Endothelial cell of umbilical vein (primary cell): ENCODE results near the gene MBD3.
"Not testable (repeated sequence)": the region's sequence is repeated elsewhere in the genome, so short reads cannot be mapped to it uniquely, and the experiment has no call there.

Experiments
- EZH2 ChIP-seq: IDR thresholded peaks from 2 replicates; pipeline ENCODE4 v1.6.1; 2012; ENCODE audit warnings: borderline replicate concordance, low read depth, mild to moderate bottlenecking, moderate library complexity, low read length, inconsistent platforms; ENCODE audit not compliant: severe bottlenecking
- GATA2 ChIP-seq: IDR thresholded peaks from 2 replicates; pipeline ENCODE4 v1.7.0; 2011; ENCODE audit warnings: low read depth, mild to moderate bottlenecking, moderate library complexity, mixed read lengths, low read length; ENCODE audit not compliant: insufficient read length, insufficient read depth
- POLR2A ChIP-seq: IDR thresholded peaks from 2 replicates; pipeline ENCODE4 v1.6.1; 2012; ENCODE audit warnings: low read depth, mild to moderate bottlenecking, control low read depth, low read length
- TF ChIP-seq, protein P1 (sequence below), 2 donors: IDR thresholded peaks; 1 replicate in 1 of 2; 2 replicates in 1 of 2; pipeline ENCODE4 v1.5.1; 2011; ENCODE audit warnings: low read length in 2 of 2, mild to moderate bottlenecking in 2 of 2, moderate library complexity in 2 of 2, control low read depth in 1 of 2, inconsistent platforms in 1 of 2, low read depth in 1 of 2; ENCODE audit not compliant: insufficient read depth in 1 of 2; ENCODE audit errors: extremely low read depth in 1 of 2
- TF ChIP-seq, protein P2 (sequence below): IDR thresholded peaks from 2 replicates; pipeline ENCODE4 v1.6.1; 2011; ENCODE audit not compliant: insufficient read depth, insufficient read length

DNA sequence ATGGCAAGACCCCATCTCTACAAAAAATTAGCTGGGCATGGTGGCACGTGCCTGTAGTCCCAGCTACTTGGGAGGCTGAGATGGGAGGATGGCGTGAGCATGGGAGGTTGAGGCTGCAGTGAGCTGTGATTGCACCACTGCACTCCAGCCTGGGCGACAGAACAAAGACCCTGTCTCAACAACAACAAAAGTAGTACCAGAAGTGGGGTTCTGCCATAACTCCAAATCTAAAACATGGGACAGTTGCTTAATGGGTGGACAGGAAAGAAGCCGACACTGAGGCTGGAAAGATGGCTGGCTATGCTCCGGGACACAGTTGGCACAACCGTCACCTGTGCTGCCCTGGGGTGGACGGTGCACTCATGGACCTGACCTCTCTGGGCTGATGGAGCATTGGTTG, 57.0 kb downstream of the MBD3 start:
- TF ChIP-seq, protein P1, sequence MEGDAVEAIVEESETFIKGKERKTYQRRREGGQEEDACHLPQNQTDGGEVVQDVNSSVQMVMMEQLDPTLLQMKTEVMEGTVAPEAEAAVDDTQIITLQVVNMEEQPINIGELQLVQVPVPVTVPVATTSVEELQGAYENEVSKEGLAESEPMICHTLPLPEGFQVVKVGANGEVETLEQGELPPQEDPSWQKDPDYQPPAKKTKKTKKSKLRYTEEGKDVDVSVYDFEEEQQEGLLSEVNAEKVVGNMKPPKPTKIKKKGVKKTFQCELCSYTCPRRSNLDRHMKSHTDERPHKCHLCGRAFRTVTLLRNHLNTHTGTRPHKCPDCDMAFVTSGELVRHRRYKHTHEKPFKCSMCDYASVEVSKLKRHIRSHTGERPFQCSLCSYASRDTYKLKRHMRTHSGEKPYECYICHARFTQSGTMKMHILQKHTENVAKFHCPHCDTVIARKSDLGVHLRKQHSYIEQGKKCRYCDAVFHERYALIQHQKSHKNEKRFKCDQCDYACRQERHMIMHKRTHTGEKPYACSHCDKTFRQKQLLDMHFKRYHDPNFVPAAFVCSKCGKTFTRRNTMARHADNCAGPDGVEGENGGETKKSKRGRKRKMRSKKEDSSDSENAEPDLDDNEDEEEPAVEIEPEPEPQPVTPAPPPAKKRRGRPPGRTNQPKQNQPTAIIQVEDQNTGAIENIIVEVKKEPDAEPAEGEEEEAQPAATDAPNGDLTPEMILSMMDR (IDR thresholded peaks at IDR 0.05; ENCODE audit: extremely low read depth in 1 of 2, insufficient read depth in 1 of 2, low read depth in 1 of 2, low read length in 2 of 2): not testable (repeated sequence)
- TF ChIP-seq, protein P2, sequence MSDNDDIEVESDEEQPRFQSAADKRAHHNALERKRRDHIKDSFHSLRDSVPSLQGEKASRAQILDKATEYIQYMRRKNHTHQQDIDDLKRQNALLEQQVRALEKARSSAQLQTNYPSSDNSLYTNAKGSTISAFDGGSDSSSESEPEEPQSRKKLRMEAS: not testable (repeated sequence)
- TF ChIP-seq GATA2, POLR2A, EZH2: not testable (repeated sequence)
